Measurements from ENCODE around the gene RABGGTB. TPM values are rescaled to one million over a fixed set of nuclear protein-coding genes. Genes with fewer than 3 reads are reported as not detected.
"Not testable (repeated sequence)": the region's sequence is repeated elsewhere in the genome, so short reads cannot be mapped to it uniquely, and the experiment has no call there.

RABGGTB gene
- polyA plus RNA-seq, 1 donor = 110 TPM

- no peak for DNase-seq
- WGBS (ENCODE audit: insufficient coverage, low lambda C conversion rate) = no CpG with 5 or more reads among the region's 1 CpG
- Histone ChIP-seq H3K27me3 (ENCODE audit: control insufficient read depth, insufficient read depth, low read length) (no peaks in the 10 kb centered on the region), H3K27ac (ENCODE audit: low read length) (no peak overlapping the region), H3K36me3 (ENCODE audit: control insufficient read depth, insufficient read depth, low read length) (no peaks in the 10 kb centered on the region), H3K9me3 (ENCODE audit: control insufficient read depth, low read depth, low read length) (no peaks in the 10 kb centered on the region), H3K4me3 (ENCODE audit: low read length) (no peak overlapping the region), H3K4me1 (ENCODE audit: control insufficient read depth, insufficient read depth, low read length) (no peaks in the 10 kb centered on the region)
Observed at GRCh38 chr1:75770761-75771160, 15.3 kb upstream of the RABGGTB start.

GRCh38 chr1:75771978-75772377, 14.1 kb upstream of the RABGGTB start:
- no peak for DNase-seq
- Histone ChIP-seq H3K4me3 (ENCODE audit: low read length) (no peak overlapping the region), H3K4me1 (ENCODE audit: control insufficient read depth, insufficient read depth, low read length) (no peaks in the 10 kb centered on the region), H3K9me3 (ENCODE audit: control insufficient read depth, low read depth, low read length) (no peaks in the 10 kb centered on the region), H3K36me3 (ENCODE audit: control insufficient read depth, insufficient read depth, low read length) (no peaks in the 10 kb centered on the region), H3K27me3 (ENCODE audit: control insufficient read depth, insufficient read depth, low read length) (no peaks in the 10 kb centered on the region), H3K27ac (ENCODE audit: low read length) (no peak overlapping the region)
- no CpG with 5 or more reads among the region's 3 CpGs for WGBS (ENCODE audit: insufficient coverage, low lambda C conversion rate)

- DNase-seq; H3K36me3 ChIP-seq (ENCODE audit: control insufficient read depth, insufficient read depth, low read length); H3K4me1 ChIP-seq (ENCODE audit: control insufficient read depth, insufficient read depth, low read length); H3K27me3 ChIP-seq (ENCODE audit: control insufficient read depth, insufficient read depth, low read length); H3K9me3 ChIP-seq (ENCODE audit: control insufficient read depth, low read depth, low read length); H3K27ac ChIP-seq (ENCODE audit: low read length); H3K4me3 ChIP-seq (ENCODE audit: low read length): not testable (repeated sequence)
- WGBS (ENCODE audit: insufficient coverage, low lambda C conversion rate) = no CpG with 5 or more reads among the region's 4 CpGs
Observed at GRCh38 chr1:75777812-75778211, 8.2 kb upstream of the RABGGTB start.

- not testable (repeated sequence) for H3K9me3 ChIP-seq (ENCODE audit: control insufficient read depth, low read depth, low read length); H3K27ac ChIP-seq (ENCODE audit: low read length); H3K4me1 ChIP-seq (ENCODE audit: control insufficient read depth, insufficient read depth, low read length); DNase-seq; H3K36me3 ChIP-seq (ENCODE audit: control insufficient read depth, insufficient read depth, low read length); H3K4me3 ChIP-seq (ENCODE audit: low read length); H3K27me3 ChIP-seq (ENCODE audit: control insufficient read depth, insufficient read depth, low read length)
- WGBS (ENCODE audit: insufficient coverage, low lambda C conversion rate) = 96% methylated on average over 5 of the region's 5 CpGs
Observed at GRCh38 chr1:75778694-75779093, 7.4 kb upstream of the RABGGTB start.

- not testable (repeated sequence) for H3K9me3 ChIP-seq (ENCODE audit: control insufficient read depth, low read depth, low read length); DNase-seq; H3K27me3 ChIP-seq (ENCODE audit: control insufficient read depth, insufficient read depth, low read length); H3K36me3 ChIP-seq (ENCODE audit: control insufficient read depth, insufficient read depth, low read length); H3K4me3 ChIP-seq (ENCODE audit: low read length); H3K4me1 ChIP-seq (ENCODE audit: control insufficient read depth, insufficient read depth, low read length); H3K27ac ChIP-seq (ENCODE audit: low read length)
- WGBS (ENCODE audit: insufficient coverage, low lambda C conversion rate) = 90% methylated on average over 2 of the region's 4 CpGs
Observed at GRCh38 chr1:75780183-75780582, 5.9 kb upstream of the RABGGTB start.

- H3K27ac ChIP-seq (ENCODE audit: low read length); H3K27me3 ChIP-seq (ENCODE audit: control insufficient read depth, insufficient read depth, low read length); H3K9me3 ChIP-seq (ENCODE audit: control insufficient read depth, low read depth, low read length); DNase-seq; H3K36me3 ChIP-seq (ENCODE audit: control insufficient read depth, insufficient read depth, low read length); H3K4me3 ChIP-seq (ENCODE audit: low read length); H3K4me1 ChIP-seq (ENCODE audit: control insufficient read depth, insufficient read depth, low read length): not testable (repeated sequence)
- WGBS (ENCODE audit: insufficient coverage, low lambda C conversion rate) = no CpG with 5 or more reads among the region's 4 CpGs
Observed at GRCh38 chr1:75783920-75784319, 2.1 kb upstream of the RABGGTB start.

GRCh38 chr1:75785320-75785982, 605 bp upstream of the RABGGTB start:
- no peak for DNase-seq
- H3K4me1 ChIP-seq (ENCODE audit: control insufficient read depth, insufficient read depth, low read length) = peaks cover 3% of the 10 kb centered on the region
- peak overlapping the region; percentile 84 for H3K4me3 ChIP-seq (ENCODE audit: low read length)
- no peaks in the 10 kb centered on the region for H3K9me3 ChIP-seq (ENCODE audit: control insufficient read depth, low read depth, low read length)
- H3K27ac ChIP-seq (ENCODE audit: low read length) = peak overlapping the region; percentile 70
- H3K36me3 ChIP-seq (ENCODE audit: control insufficient read depth, insufficient read depth, low read length) = peaks cover 10% of the 10 kb centered on the region
- 0% methylated on average over 1 of the region's 9 CpGs for WGBS (ENCODE audit: insufficient coverage, low lambda C conversion rate)
- no peaks in the 10 kb centered on the region for H3K27me3 ChIP-seq (ENCODE audit: control insufficient read depth, insufficient read depth, low read length)

- DNase-seq = no peak
- Histone ChIP-seq H3K27ac (ENCODE audit: low read length) (no peak overlapping the region), H3K9me3 (ENCODE audit: control insufficient read depth, low read depth, low read length) (no peaks in the 10 kb centered on the region), H3K27me3 (ENCODE audit: control insufficient read depth, insufficient read depth, low read length) (no peaks in the 10 kb centered on the region), H3K4me3 (ENCODE audit: low read length) (peak overlapping the region; percentile 84), H3K36me3 (ENCODE audit: control insufficient read depth, insufficient read depth, low read length) (peaks cover 25% of the 10 kb centered on the region), H3K4me1 (ENCODE audit: control insufficient read depth, insufficient read depth, low read length) (peaks cover 3% of the 10 kb centered on the region)
- 0% methylated on average over 3 of the region's 10 CpGs for WGBS (ENCODE audit: insufficient coverage, low lambda C conversion rate)
Observed at GRCh38 chr1:75786901-75787493, 941 bp downstream of the RABGGTB start.

- no peaks in the 10 kb centered on the region for H3K9me3 ChIP-seq (ENCODE audit: control insufficient read depth, low read depth, low read length)
- H3K27me3 ChIP-seq (ENCODE audit: control insufficient read depth, insufficient read depth, low read length) = no peaks in the 10 kb centered on the region
- 0% methylated on average over 1 of the region's 4 CpGs for WGBS (ENCODE audit: insufficient coverage, low lambda C conversion rate)
- H3K4me1 ChIP-seq (ENCODE audit: control insufficient read depth, insufficient read depth, low read length) = peaks cover 3% of the 10 kb centered on the region
- H3K4me3 ChIP-seq (ENCODE audit: low read length) = peak overlapping the region; percentile 84
- H3K27ac ChIP-seq (ENCODE audit: low read length) = no peak overlapping the region
- no peak for DNase-seq
- peaks cover 29% of the 10 kb centered on the region for H3K36me3 ChIP-seq (ENCODE audit: control insufficient read depth, insufficient read depth, low read length)
Observed at GRCh38 chr1:75787524-75787923, 1.5 kb downstream of the RABGGTB start.

- Histone ChIP-seq H3K4me3 (ENCODE audit: low read length) (no peak overlapping the region), H3K27ac (ENCODE audit: low read length) (no peak overlapping the region), H3K9me3 (ENCODE audit: control insufficient read depth, low read depth, low read length) (no peaks in the 10 kb centered on the region), H3K27me3 (ENCODE audit: control insufficient read depth, insufficient read depth, low read length) (no peaks in the 10 kb centered on the region), H3K4me1 (ENCODE audit: control insufficient read depth, insufficient read depth, low read length) (peaks cover 3% of the 10 kb centered on the region), H3K36me3 (ENCODE audit: control insufficient read depth, insufficient read depth, low read length) (peaks cover 48% of the 10 kb centered on the region)
- no peak for DNase-seq
Observed at GRCh38 chr1:75789988-75790387, 3.9 kb downstream of the RABGGTB start.

GRCh38 chr1:75791022-75791421, 5.0 kb downstream of the RABGGTB start:
- Histone ChIP-seq H3K4me1 (ENCODE audit: control insufficient read depth, insufficient read depth, low read length) (peaks cover 3% of the 10 kb centered on the region), H3K4me3 (ENCODE audit: low read length) (no peak overlapping the region), H3K27ac (ENCODE audit: low read length) (no peak overlapping the region), H3K9me3 (ENCODE audit: control insufficient read depth, low read depth, low read length) (no peaks in the 10 kb centered on the region), H3K36me3 (ENCODE audit: control insufficient read depth, insufficient read depth, low read length) (peaks cover 58% of the 10 kb centered on the region), H3K27me3 (ENCODE audit: control insufficient read depth, insufficient read depth, low read length) (no peaks in the 10 kb centered on the region)
- peak in 1 of 2 donors; percentile 18 for DNase-seq
- no CpG with 5 or more reads among the region's 1 CpG for WGBS (ENCODE audit: insufficient coverage, low lambda C conversion rate)
